ENCODE measurements around the gene GLT1D1.

DNA sequence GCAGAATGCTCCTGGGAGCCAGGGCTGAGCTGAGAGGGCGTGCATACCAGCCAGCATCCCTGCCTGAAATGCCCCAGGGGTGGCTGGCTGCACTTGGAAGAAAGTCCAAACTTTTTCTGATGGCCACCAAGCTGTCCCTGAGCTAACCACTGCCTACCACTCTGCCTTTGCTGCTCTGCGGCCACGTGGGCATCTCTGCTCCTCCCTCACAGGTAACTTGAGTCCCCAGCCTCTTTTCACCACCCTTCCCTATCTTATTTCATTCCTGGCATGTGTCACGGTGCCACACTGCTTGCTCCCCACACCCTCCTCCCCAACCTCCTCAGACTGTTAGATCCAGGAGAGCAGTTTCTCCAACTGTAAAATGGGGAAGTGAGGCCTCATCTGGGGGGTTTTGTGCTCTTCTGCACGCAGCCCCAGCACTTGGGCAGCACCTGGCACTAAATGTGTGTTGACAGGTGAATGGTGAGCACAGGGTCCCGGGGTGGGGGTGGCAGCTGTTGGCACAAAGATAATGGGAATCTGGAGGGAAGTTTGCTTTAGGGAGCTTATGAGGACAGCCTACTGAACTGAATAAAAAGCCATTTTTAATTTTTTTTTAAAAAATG is 113.0 kb downstream of the GLT1D1 start:
- TF ChIP-seq, protein P1, sequence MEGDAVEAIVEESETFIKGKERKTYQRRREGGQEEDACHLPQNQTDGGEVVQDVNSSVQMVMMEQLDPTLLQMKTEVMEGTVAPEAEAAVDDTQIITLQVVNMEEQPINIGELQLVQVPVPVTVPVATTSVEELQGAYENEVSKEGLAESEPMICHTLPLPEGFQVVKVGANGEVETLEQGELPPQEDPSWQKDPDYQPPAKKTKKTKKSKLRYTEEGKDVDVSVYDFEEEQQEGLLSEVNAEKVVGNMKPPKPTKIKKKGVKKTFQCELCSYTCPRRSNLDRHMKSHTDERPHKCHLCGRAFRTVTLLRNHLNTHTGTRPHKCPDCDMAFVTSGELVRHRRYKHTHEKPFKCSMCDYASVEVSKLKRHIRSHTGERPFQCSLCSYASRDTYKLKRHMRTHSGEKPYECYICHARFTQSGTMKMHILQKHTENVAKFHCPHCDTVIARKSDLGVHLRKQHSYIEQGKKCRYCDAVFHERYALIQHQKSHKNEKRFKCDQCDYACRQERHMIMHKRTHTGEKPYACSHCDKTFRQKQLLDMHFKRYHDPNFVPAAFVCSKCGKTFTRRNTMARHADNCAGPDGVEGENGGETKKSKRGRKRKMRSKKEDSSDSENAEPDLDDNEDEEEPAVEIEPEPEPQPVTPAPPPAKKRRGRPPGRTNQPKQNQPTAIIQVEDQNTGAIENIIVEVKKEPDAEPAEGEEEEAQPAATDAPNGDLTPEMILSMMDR (conservative IDR thresholded peaks at IDR 0.05 in 1 of 2, IDR thresholded peaks at IDR 0.05 in 1 of 2; ENCODE audit: low read depth in 1 of 2, low read length in 2 of 2) = no peak
- TF ChIP-seq EZH2 (IDR thresholded peaks at IDR 0.05; ENCODE audit: low read length, missing control alignments) = no peak

Measured in fibroblast of lung (primary cell).